Stimulated activated CD8-positive, alpha-beta memory T cell treated with anti-CD3 and anti-CD28 coated beads, Interleukin-2, amount 100 ng/mL, for 48 hours (primary cell): Measurements from ENCODE around the gene PRSS21.

Experiments used
- DNase-seq, 2 donors: peaks; one replicate each; pipeline ENCODE4 v3.0.0-alpha.2; 2020; ENCODE audit warnings: low read depth in 2 of 2

The PRSS21 gene

GRCh38 chr16:2825906-2826305, 8.9 kb downstream of the PRSS21 start:
- no peak for DNase-seq

- DNase-seq: no peak
Measured at GRCh38 chr16:2826591-2827373, 9.7 kb downstream of the PRSS21 start.

- no peak for DNase-seq
Measured at GRCh38 chr16:2827374-2827791, 10.3 kb downstream of the PRSS21 start.

GRCh38 chr16:2827831-2828520, 10.9 kb downstream of the PRSS21 start:
- no peak for DNase-seq

GRCh38 chr16:2828521-2828840, 11.4 kb downstream of the PRSS21 start:
- DNase-seq: no peak

GRCh38 chr16:2828876-2829430, 11.9 kb downstream of the PRSS21 start:
- no peak for DNase-seq

- no peak for DNase-seq
Measured at GRCh38 chr16:2829501-2830354, 12.7 kb downstream of the PRSS21 start, which contains the start of gene ZG16B. Gene ZG16B, plus strand, starts transcription at chr16:2830303. Its CDS starts 139 bp downstream, at chr16:2830442.

- no peak for DNase-seq
Measured at GRCh38 chr16:2830355-2830695, 13.3 kb downstream of the PRSS21 start.

GRCh38 chr16:2831203-2831602, 14.2 kb downstream of the PRSS21 start:
- DNase-seq: no peak

- no peak for DNase-seq
Measured at GRCh38 chr16:2833776-2834175, 16.7 kb downstream of the PRSS21 start.

- DNase-seq: no peak
Measured at GRCh38 chr16:2834968-2835367, 17.9 kb downstream of the PRSS21 start.

GRCh38 chr16:2835638-2836493, 18.8 kb downstream of the PRSS21 start:
- DNase-seq: no peak

- no peak for DNase-seq
Measured at GRCh38 chr16:2836646-2837508, 19.8 kb downstream of the PRSS21 start.

GRCh38 chr16:2838928-2839327, 21.9 kb downstream of the PRSS21 start:
- peak; percentile 38 to 53 for DNase-seq

- no peak for DNase-seq
Measured at GRCh38 chr16:2839650-2840450, 22.8 kb downstream of the PRSS21 start.

GRCh38 chr16:2840914-2841313, 23.9 kb downstream of the PRSS21 start:
- no peak for DNase-seq

- no peak for DNase-seq
Measured at GRCh38 chr16:2841606-2842339, 24.7 kb downstream of the PRSS21 start.

- DNase-seq: peak; percentile 84 to 86
Measured at GRCh38 chr16:2842340-2843000, 25.4 kb downstream of the PRSS21 start.
